ENCODE measurements around the gene METAP1D.

DNA sequence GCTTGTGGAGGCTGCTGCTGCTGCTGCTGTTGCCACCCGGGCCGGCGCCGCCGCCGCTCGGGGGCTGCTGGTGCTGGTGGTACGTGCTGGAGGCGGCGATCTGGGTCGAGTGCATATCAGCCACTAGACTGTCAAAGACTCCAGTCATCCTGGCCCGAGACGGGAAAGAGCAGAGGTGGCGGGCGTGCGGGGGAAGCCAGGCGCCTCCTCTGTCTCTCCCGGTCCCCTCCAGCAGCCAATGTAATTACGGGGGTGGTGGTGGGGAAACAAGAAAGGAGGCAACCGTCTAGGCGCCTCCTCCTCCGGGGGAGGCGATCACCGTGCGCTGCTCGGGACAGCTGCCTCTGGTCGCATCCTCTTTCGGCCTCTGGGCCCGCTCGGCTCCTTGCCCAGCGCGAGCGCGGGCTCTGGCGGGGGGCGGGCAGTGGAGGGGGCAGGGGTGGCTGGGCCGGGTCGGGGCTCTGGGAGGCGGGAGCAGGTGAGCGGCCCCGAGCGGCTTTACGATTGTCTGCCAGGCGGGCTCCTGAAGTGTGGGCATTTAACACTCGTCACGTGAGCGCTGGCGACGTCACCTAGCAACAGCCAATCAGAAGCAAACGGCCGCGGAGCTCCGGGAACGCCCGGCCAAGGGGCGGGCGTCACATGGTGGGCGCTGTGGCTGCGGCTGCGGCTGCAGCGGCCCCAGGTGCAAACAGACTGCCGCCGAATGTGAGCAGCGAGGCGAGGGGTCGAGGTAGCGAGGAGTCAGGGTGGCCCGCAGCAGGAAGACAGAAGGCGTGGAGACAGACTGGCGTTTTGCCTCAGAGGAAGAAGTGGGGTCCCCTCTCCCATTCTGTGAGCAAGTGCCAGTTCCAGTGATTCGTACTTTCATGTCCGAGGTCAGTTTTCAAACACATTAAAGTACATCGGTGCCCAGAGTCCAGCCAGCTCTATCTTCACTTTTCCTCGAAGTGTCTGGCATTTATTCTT lies 102.9 kb downstream of the METAP1D start, which contains the start of gene DLX2:
- TF ChIP-seq, protein P1, sequence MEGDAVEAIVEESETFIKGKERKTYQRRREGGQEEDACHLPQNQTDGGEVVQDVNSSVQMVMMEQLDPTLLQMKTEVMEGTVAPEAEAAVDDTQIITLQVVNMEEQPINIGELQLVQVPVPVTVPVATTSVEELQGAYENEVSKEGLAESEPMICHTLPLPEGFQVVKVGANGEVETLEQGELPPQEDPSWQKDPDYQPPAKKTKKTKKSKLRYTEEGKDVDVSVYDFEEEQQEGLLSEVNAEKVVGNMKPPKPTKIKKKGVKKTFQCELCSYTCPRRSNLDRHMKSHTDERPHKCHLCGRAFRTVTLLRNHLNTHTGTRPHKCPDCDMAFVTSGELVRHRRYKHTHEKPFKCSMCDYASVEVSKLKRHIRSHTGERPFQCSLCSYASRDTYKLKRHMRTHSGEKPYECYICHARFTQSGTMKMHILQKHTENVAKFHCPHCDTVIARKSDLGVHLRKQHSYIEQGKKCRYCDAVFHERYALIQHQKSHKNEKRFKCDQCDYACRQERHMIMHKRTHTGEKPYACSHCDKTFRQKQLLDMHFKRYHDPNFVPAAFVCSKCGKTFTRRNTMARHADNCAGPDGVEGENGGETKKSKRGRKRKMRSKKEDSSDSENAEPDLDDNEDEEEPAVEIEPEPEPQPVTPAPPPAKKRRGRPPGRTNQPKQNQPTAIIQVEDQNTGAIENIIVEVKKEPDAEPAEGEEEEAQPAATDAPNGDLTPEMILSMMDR (conservative IDR thresholded peaks at IDR 0.05; ENCODE audit: low read depth, low read length), result peak; percentile 9; the same call in 1 of the 2 replicates
- no peak for TF ChIP-seq EZH2 (IDR thresholded peaks at IDR 0.05; ENCODE audit: borderline replicate concordance, low read depth, low read length, poor library complexity, severe bottlenecking)
